NB4 (cell line): ENCODE measurements around the gene COL6A2.

Experiments used
- DNase-seq: peaks from one replicate; pipeline ENCODE4 v3.0.0; 2010; ENCODE audit warnings: low read depth
- H3K4me3 ChIP-seq: one replicate; pipeline ENCODE4 v1.5.1; 2011; ENCODE audit warnings: mild to moderate bottlenecking, low read depth, low read length, moderate library complexity
- CTCF ChIP-seq: IDR thresholded peaks from one replicate; pipeline ENCODE4 v1.5.1; 2012; ENCODE audit warnings: low read depth, low read length
- MYC ChIP-seq: IDR thresholded peaks from 2 replicates; pipeline ENCODE4 v1.6.1; 2011; ENCODE audit warnings: low read depth, low read length
- POLR2A ChIP-seq: IDR thresholded peaks from 2 replicates; pipeline ENCODE4 v1.6.1; 2011; ENCODE audit warnings: mild to moderate bottlenecking; ENCODE audit not compliant: insufficient read length; ENCODE audit errors: extremely low read depth
- TF ChIP-seq, protein P1 (sequence below): IDR thresholded peaks from 2 replicates; pipeline ENCODE4 v1.6.1; 2011; ENCODE audit warnings: low read depth, low read length

Gene COL6A2

DNA sequence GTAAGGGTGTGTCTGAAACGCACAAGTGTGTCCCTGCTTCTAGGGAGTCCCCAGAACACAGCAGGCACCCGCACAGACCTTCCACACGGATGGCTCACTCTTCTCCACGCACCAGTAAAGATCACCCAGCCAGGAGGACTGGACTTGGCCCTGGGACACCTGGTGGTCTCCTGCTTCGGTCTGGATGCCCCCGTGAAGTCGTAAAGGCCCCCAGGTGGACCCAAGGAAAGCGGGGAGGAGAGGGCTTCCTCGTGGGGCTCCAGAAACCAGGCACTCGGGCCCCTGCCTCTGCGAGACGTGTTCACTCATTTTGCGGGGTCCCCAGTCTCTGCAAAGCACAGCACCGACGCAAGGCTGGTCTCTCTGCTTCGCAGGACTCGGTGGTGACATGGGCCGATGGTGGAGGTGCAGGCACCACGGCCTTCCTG, 20.2 kb upstream of the COL6A2 start:
- H3K4me3 ChIP-seq = no peak overlapping the region
- TF ChIP-seq POLR2A (no peak), CTCF (no peak), MYC (no peak)

GRCh38 chr21:46078322-46078977, 19.5 kb upstream of the COL6A2 start:
- no peak for DNase-seq
- no peak for TF ChIP-seq POLR2A
- peak; percentile 17; the same call in 1 of the 2 replicates for TF ChIP-seq MYC
- TF ChIP-seq, protein P1, sequence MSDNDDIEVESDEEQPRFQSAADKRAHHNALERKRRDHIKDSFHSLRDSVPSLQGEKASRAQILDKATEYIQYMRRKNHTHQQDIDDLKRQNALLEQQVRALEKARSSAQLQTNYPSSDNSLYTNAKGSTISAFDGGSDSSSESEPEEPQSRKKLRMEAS = 0 out of 2 replicates have a peak, but pooled peaks have one; percentile 30
- no peak for TF ChIP-seq CTCF
- no peak overlapping the region for H3K4me3 ChIP-seq

More for the DNA sequence above, 20.2 kb upstream of the COL6A2 start:
- no peak for DNase-seq

DNA sequence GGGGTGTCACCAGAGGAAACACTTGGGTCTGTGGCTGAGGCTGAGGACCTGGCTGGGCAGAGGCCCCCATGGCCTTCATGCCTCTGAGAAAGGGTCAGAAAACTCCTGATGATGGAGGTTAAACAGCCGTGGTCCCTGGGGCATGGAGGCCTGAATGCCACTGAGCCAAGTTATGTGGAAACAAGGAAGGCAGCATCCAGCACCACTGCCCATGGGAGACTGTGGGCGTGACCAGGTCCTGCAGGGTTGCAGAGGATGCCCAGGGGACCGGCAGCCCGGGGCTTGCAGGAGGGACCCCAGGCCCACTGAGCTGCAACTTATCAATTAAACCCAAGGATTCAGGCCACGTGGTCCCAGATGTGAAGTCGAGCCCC, 18.9 kb upstream of the COL6A2 start:
- no peak for DNase-seq
- no peak overlapping the region for H3K4me3 ChIP-seq
- TF ChIP-seq POLR2A (no peak), CTCF (no peak), MYC (no peak)
- TF ChIP-seq, protein P1 = no peak

DNA sequence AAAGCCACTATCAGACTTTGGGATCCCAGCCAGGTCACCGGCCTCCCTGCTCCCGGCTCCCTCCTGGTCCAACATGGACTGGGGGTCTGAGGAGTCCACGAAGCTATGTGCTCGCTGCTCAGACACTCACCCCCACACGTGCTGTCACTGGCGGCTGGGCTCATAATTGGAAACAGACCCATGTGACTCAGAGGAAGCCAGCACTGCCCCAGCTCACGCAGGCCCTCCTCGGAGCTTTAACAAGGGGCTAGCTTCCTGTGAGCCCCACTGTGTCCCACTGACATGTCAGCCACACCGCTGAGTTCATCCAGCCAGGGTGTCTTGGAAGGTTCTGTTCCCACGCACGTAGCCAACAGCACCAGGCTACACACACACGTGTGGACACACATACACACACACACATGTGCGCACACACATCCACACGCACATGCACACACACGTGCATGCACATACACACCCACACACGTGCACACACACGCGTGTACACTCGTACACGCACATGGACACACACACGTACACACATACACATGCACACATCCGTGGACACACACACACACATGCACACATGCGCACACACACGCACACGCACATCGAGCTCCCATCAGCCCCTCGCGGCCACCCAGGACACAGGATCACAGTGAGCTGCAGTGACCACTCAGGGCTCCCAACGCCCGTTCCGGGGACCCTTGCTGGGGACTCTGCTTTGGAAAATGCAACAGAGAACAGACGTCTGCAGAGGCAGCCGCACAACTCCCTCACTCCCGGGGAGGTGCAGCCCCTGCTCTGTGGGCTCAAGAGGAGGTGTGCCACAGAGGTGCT, 18.4 kb upstream of the COL6A2 start:
- DNase-seq = peak; percentile 47
- no peak overlapping the region for H3K4me3 ChIP-seq
- TF ChIP-seq POLR2A = no peak
- TF ChIP-seq, protein P1 = peak; percentile 83

DNA sequence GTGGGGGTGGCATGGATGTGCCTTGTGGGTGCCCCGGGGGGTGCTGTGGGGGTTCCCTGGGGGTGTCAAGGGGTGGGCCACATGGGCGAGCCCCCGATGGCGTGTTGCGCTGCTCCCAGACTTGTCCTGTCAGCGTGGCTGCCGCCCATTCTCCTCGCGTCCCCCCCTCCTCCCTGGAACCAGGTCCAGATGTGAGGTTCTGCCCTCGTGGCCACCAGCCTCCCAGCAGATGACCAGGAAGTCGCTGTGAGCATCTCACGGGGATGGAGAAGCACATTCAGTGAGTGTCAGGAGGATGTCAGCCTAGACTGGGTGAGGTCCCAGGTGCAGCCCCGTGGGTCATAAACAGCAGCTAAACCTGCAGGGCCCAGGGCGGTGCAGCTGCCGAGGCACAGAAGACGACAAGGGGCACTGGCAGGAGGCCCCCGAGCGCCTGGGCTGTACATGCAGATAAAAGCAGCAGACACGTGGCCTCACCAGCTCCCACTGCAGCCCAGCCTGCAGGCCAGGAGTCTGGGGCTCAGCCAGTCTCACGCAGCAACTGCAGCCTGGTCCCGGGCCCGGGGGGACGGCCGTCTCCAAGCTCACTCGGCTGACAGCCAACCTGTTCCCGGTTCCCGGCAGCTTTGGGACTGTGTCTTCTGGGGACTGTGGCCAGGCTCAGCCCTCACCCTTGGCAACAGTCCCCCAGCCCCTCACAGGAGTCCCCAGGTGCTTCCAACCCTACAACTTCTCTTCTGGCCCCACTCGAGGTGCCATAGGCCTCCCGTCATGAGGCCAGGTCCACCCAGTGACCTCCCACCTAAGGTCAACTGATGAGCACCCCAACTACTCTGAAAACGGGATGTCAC, 17.5 kb upstream of the COL6A2 start:
- DNase-seq = no peak
- H3K4me3 ChIP-seq = no peak overlapping the region
- no peak for TF ChIP-seq POLR2A
- TF ChIP-seq, protein P1 = no peak
- TF ChIP-seq CTCF = no peak
- TF ChIP-seq MYC = no peak
